ENCODE measurements around the gene PRAC2.

Gene PRAC2

DNA sequence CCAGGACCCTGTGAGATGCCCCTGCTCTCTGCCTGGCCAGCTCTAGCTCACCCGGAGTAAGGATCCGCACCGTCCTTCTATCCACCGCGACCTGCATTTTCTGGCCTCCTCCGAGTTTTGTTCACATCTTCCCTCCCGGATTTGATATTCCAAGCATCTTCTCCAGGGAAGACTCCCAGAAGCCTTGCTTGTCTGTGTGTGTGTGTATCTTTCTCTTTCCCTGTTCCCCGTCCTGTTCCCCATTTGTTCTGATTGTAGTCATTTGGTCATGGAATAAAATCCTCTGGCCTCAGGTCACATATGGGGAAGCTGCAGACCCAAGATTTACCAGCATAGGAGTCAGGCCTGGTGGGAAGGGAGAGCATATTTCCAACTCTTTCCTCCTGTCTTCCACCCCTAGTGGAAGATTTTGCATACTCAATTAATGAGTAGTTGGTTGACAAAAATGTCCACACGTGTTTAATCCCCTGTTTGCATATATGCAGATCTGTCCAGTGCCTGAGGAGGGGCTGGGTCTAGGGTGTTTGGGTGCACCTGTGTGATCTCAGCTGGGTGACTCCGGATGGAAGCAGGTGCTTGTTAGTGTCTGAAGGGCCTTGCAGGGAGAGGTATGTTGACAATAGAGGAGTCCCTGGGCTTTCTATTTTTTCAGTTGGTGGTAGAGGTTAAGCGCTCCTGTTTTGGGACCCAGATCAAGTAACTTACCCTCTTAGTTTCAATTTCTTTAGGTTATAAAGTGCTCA lies 2.5 kb upstream of the PRAC2 start:
- no peak for DNase-seq

DNA sequence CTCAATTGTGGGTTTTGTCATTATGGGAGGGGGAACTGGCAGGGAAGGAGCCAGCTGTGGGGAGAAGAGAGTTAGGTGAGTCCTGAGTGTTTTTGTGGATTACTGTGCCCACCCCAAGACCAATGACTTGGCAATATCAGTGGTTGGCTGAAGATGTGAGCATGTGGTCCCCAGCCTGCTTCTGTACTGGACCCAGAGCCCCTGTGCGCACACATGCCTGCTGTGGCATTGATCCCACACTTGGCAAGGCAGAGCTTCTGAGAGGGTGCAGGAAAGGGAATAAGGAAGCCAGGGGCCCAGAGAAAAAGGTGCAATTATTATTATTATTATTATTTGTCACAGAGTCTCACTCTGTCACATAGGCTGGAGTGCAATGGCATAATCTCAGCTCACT lies 2.0 kb upstream of the PRAC2 start:
- no peak for DNase-seq

DNA sequence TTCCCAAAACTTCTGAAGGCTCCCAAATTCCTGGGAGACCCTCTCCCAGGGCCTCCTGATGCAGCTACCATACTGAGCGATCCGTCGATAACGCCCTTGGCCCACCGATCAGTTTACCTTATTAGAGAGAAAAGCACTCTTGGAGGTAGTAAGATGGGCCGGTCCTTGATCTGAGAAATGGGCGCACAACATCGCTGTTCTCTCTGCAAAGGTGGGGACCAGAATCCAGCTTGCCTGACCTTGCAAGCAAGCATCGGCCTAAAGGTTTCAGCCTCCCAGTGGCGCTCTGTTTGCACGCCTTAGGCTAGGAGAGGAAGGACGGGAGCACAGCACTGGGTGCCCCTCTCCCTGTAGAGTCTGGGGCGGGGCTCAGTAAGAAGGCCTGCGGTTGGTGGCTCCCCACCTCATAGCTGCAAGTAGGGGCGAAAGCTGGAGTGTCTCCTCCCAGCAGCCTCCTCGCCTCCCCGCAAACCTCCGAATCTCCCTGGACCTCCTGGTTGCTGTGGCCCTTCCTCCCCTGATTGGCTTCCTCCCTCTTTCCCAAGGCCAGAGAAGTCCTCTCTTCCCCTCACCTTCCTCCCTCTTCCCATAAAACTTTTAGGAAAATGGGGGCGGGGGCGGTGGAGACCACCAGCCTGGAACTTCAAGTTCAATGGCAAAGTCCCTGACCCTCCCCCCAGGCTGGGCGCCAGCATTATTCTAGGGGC lies 631 bp upstream of the PRAC2 start, which contains the start of gene PRAC1:
PRAC1 (minus strand) TSS at position 318 of the 707 bp plus-strand sequence; CDS start at position 192, 126 bp downstream.
- DNase-seq: no peak

DNA sequence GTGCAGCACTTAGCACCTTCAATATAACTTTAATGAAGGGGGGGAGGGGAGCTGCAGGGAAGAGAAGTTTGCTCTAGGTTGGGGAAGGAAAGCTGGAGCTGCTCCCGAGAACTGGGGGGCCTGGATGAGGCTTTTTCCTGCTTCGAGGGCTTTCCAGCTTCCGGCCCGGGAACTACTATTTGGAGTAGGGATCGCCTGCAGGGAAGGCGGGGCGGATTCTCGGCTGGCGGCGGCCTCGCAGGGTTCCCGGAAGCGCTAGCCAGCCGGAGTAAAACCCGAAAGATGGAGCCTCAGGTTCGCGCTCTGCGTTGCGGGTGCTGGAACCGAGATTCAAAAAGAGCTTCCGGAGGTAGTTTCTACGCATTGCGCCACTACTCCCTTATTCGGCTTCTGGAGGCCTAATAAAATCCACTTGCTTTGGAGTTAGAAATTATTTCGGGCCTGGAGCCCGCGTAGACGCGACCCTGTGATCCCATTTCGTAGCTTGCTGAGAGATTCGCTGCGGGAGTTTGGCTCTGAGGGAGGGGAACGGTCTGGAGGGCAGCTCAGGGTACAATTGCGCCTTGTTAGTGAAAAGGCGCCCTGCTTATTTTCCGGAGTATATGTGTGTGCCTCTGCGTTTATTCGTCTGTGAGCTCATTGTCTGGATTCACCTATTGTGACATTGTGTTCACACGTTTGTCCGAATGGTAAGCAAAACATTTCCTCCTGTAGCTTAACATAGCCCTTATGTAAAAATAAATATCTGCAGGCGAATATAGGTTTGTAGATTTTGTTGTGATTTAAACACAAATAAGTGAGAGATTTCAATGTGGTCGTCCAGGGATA lies 652 bp downstream of the PRAC2 start:
- DNase-seq: no peak

DNA sequence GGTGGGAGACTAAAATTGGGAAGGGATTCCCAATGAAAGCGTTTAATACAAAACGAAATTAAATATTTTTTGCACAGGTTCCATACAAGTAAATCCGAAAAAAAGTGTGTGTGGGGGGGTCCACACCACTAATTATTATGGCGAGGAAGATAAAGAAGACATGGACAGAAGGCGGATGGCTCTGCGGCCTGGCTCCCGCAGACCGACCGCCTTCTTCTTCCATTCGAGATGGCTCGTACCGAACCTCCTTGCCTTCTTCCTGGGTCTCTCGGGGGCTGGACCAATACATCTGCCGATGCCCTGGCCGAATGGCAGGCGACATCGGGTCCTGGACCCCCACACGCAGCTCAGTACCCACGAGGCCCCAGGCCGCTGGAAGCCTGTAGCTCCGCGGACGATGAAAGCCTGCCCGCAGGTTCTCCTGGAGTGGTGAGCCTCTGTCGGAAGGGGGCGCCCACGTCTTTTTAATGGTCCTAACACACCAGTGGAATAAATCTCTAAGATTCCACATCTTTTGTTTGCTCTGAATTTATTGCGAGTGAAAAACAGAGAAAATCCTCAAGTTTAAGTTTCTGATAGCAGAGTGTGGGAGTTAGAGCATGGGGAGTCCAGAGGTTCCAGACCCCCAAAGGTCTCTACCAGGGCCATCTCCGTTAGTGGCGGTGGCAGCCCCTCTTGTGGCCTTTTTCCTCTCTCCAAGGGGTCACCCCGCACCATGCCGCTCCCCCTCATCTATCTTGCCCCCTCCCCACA lies 1.4 kb downstream of the PRAC2 start:
- DNase-seq: peak; percentile 81

DNA sequence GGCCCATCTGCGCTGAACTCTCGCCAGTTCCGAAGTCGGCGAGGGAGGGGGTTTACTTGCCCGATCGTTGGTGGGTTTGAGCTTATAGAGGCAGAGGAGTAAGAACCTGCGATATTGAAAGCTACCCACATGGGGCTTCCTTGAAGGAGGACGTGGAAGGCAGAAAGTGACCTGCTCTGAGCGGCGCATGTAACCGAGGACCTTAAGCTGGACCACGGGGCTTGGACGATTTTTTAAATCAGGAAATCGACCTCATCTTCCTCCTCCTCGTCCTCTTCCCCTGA lies 2.0 kb downstream of the PRAC2 start:
- DNase-seq: no peak

DNA sequence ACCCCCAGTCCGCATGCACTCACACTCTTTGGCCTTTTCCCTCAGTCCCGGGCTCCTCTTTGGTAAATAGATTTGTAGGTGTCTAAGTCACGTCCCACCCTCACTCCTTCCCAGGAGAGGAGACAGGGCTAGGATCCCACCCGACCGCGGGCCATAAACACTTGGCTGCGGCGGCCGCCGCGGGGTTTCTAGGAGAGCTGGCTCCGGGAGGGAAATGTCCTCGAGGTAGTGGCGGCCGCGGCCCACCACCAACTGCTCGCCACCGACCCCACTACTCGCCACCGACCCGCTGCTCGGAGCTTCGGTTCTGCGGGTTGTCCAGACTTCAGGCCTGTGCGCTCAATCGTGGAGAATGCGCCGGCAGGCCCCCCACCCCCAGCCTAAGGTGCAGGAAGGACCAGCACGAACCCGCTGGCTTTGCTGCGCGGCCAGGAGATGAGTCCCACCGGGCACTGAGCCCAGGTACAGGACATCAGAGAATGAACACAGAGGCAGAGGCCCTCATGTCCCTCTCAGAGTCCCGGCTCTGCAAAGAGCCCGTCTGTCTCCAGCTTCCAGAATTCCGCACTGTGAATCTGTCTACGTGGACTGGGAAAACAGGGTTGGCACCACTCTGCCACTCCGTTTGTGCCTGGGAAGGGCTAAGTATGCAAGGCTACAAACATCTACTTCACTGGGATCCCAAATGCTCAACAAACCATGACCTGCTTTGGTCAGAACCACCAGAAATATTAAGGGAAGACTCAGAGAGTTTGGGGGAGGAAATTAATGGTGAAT lies 2.5 kb downstream of the PRAC2 start:
- DNase-seq: no peak

DNA sequence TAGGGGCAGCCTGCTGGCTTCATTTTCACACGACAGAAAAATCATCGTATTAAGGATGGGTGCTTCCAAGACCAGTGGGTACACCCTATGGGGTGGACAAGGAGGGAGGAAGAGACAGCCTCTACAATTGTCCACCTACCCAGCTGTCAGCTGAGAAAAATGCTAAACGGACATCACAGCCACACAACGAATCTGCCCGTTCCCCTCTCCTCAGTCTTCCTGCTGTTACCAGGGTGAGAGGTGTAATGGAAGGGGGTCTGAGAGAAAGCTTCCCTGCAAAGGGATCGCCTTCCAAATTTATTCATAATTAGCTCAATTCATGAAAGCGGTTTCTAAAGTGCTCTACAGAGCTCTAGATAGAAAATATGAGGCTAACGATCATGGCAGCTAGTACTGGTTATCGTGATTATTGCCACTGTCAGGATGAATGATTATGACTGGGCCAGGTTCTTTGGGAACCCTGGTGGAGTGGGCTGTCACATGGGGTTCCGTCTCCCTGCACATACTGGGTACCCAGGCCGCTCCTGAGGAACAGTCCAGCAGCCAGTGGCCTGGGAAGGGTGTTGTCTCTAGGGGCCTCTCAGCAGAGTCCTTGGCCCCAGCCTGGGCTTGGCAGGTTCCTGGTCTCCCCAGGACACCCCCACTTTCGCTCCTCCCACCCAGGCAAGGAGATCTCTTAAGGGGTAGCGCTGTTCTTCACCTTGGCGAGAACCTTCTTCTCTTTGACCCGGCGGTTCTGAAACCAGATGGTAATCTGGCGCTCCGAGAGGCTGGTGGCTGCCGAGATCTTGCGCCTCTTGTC lies 3.3 kb downstream of the PRAC2 start:
- no peak for DNase-seq

DNA sequence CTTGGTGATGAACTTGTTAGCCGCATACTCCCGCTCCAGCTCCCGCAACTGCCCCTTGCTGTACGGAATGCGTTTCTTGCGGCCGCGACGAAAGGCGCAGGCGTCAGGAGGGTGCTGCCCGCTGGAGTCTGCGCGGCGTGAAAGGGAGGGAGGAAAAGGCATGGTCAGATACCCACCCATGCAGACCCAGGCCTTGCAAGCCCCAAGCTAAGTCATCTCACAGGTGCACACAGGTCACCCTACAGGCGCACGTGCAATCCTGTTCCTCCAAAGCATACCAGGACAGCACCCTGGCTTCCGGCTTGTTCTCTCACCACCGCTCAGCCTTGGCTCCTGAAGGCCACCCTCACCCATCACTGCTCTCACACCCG lies 3.9 kb downstream of the PRAC2 start:
- no peak for DNase-seq

DNA sequence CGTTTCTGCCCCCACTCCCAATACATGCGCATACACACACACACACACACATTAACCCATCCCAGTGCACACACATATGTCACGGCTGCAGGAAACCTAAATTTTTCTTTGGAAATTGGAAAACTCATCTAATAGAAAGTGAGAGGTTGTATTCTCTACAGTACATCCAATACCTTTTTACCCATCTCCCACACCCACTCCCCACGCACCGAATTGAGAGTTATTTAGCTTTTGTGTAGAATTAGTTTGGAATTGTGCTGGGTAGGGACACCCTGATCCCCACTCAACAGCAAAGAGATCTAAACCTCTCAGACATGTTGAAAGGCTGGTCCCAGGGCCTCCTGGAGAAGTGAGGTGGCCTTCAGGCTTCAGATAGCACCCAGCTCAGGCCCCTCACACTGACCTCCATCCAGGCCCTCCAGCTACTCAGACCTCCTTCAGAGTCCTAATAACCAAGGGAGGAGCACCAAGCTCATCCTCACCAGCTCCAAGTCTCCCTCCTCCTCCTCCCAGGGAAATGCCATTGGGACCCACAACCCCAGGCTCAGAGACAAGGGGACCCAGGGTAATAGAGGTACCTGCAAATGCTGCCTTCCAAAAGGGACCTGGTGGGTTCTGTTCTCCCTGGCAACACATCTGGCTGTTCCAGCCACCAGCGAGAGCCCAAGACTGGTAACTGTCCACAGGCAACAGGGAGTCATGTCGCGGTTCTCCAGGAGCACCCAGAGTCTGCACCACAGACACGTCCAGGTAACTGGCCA lies 4.6 kb downstream of the PRAC2 start:
- no peak for DNase-seq

DNA sequence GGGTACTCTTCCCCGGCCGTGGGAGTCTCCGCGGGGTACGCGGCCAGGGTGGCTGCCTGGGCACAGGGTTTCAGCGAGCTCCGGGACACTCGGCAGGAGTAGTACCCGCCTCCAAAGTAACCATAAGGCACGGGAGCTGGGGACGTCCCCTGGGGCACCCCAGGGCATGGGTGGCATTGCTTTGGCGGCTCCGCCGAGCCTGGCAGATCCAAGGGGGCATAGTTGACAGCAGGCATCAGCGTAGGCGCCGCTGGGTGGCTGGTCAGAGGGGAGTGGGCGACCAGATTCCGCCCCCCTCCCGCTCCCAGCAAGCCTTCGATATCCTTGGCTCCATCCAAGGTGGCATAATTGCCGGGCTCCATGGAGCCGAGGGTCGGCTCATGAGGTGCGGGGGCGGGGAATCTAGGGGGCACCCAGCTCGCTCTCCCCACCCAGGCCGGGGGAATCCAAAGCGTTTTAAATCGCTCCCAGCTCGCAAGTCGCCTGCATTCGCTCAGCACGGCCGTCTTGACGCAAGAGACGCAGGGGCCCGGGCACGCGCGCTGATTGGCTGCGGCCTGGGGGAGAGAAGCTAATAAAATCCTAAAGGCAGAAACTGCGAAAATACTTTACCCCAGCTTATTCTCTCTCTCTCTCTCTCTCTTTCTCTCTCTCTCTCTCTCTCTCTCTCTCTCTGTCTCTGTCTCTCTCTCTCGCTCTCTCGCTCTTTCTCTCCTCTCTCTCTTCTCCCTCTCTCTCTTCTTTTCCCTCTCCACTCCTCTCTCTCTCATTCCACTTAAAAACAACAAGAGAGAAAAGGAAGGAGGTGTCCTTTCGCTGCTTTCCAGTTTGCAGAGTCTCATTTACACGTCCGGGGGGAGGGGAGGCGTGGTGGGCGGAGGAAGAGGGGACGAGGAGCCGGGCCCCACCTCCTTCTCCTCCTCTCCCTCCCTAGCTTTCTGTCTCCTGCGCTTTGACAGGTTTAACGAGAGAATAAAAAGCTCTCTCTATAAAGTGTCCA lies 5.5 kb downstream of the PRAC2 start, which contains the start of gene HOXB13:
HOXB13 (minus strand) TSS at position 519 of the 1,000 bp plus-strand sequence; CDS start at position 362, 157 bp downstream.
- DNase-seq: peak; percentile 53

DNA sequence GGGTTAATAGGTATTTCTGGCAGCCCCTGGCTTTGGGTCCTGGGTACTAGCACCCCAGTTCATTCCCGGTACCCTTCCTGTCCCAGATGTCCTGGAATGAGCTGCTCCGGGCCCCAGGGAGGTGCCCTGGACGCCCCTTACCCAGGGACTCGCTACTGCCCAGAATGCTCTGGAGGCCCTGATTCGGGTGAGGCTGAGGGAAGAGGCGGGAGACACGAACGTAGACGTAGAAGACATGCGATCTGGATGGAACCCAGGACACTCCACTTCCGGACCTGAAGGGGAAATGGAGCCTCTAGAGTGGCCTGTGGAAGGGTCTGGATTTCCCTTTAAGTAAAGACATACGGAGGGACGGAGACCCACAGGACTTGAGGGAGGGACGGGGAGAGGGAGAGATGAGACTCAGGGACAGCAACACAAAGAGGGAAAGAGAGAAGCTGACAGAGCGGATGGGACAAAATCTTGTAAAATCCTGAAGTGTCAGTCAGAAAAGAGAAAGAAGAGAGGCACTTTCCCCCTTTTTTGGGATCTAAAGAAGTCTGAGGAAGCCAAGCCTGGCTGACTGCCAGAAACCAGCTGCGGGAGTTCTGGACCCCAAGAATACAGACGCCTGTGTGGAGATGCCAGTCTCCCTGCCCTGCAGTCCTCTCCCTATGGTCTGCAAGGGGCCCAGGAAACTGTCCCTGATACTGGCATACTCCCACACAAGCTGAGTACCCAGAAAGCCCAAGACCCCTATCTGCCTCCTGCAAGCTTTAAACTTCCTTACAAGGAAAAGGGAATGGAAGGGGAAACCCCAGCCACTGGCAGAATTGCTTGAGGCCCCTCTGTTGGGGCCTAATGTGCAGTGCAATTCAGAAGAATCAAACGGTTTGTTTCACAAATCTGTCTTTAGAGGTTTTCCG lies 6.6 kb downstream of the PRAC2 start:
- DNase-seq: no peak

DNA sequence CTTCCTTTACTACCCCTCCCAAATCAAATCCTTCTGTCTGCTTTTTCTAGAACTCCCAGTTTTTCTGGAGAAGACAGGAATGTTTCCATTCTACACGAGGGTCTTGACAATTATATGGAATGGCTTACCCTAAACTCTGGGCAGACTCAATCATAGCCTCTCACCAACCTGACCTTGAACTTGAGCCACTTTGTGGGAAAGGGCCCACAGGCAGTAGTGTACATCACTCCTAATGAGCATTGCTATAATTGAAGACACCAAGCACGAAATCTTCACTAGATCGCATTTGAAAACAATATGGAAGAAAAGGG lies 7.2 kb downstream of the PRAC2 start:
- no peak for DNase-seq

DNA sequence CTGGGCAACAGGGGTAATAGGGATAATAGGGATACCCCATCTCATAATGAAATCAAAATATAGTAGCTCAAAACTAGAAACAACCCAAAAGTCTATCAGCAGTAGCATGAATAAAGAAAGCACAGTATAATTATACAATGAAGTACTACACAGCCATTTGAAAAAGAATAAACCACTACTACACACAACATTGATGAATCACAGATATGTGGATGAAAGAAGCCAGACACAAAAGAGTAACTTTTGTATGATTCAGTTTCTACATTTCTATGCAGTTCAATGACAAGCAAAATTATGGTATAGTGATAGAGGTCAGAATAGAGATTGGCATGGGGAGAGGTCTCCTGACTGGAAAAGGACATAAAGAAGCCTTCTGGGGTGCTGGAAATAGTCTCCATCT lies 8.4 kb downstream of the PRAC2 start:
- DNase-seq: no peak

DNA sequence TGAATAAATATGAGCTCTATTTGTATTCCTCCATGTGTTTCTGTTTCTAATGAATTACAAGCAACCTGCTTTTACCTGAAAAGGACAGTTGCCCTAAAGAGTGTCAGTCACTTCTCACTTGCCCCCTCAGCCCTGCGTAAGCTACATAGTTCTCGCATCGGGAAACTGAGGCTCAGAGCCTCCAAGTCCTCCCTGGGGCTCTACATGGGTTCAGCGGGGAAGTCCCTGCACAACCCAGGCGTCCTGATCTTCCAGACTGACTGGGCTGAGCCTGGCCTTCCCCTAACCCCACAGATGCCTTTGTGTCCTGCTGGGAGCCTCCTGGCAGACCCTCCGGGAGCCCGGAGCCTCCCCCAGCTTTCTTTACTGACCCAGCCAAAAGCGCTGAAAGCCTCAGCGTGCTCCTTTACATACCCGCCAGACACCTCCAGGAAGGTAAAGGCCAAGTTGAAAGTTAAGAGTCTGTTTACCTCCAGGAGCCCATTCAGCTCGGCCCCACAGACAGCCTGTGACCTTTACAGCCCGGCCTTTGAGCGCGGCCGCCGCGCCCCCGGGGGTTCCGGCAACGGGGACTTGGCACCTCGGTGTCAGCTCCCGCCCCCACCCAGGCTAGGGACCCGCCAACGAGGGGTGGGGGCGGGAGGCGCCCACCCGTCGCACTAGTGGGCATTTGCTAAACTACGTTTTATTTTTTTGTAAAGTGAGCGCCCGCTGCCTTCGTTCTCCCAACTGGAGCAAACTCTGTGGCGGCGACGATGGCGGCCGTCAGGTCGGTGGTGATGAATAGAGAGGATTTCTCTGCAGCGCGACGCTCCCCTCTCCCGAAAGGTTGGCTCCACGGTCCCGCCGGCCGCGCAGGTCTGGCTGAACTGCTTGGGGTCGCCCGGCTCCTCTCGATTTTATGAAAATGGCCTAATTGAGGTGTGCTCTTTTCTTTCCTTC lies 10.0 kb downstream of the PRAC2 start:
- DNase-seq: no peak

DNA sequence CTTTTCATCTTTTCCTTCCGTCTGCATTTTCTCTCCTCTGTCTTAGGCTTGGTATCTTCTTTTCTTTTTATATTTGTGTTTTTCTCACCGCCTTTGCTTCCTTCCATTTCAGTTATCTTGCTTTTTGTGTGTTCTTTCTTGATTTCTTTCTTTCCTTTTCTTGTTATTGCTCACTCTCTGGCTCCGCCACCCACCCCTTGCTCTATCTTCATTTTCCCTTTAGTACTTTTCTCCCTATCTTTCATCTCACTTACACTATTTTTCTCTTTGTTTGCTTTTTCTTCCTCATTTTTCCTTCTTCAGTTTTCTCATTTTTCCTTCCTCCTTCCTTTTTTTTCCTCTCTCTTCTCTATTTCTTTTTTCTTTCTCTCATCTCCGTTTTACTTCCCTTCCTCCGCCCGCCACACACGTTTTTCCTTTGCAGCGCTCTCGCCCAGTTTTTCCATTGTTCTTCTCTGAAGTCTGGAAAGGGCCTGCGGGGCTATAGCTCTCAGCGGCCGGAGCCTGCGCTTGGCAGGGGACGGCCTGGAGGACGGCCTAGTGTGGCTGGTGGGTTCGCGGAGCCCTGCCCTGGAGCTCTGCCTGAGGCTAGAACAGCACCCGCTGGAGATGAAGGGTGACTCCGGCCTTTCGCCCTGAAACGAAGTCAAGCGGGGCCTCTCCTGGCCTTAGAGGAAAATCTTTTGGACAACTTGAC lies 10.8 kb downstream of the PRAC2 start:
- DNase-seq: no peak

All from stimulated activated CD4-positive, alpha-beta T cell treated with anti-CD3 and anti-CD28 coated beads, Interleukin-4, amount 100 ng/mL, for 1 hour (primary cell).